OCI-LY7 (cell line): Measurements from ENCODE around the gene TNKS2. TPM values are rescaled to one million over a fixed set of nuclear protein-coding genes. Genes with fewer than 3 reads are reported as not detected.

Source experiments
- BruUV-seq: library from RNA; stranded (reverse); fragments of 400-500 nt; replicated peaks from 2 replicates; lab custom pipeline; 2021; lab: Mats Ljungman, UMichigan
- CTCF ChIA-PET: fragments of 300-600 bp; sonication (Branson Sonifier 250); formaldehyde crosslinking; loops from one replicate; lab custom pipeline; 2022; ENCODE audit warnings: antibody characterized with exemption; ENCODE audit not compliant: unreplicated experiment; lab: Charles Lee
- POLR2A ChIA-PET: fragments of 300-600 bp; sonication (Branson Sonifier 250); formaldehyde crosslinking; loops from one replicate; lab custom pipeline; 2022; ENCODE audit warnings: antibody characterized with exemption; lab: Charles Lee
- DNase-seq: peaks from one replicate; pipeline ENCODE4 v3.0.0-alpha.2; 2015; ENCODE audit warnings: low spot score
- H2AFZ ChIP-seq: fragments of 200-600 bp; sonication (generic), shearing (Covaris generic); 2 replicates; pipeline ENCODE4 v1.6.1; 2014; ENCODE audit warnings: mild to moderate bottlenecking, antibody characterized with exemption, low read length, moderate library complexity
- H3K27ac ChIP-seq: fragments of 200-600 bp; sonication (generic); 2 replicates; pipeline ENCODE4 v1.5.1; 2014; ENCODE audit warnings: mixed run types, low read depth, mild to moderate bottlenecking, moderate library complexity, low read length, inconsistent platforms; ENCODE audit not compliant: poor library complexity, severe bottlenecking
- H3K36me3 ChIP-seq: fragments of 200-600 bp; sonication (generic); 2 replicates; pipeline ENCODE4 v1.6.1; 2014; ENCODE audit warnings: mild to moderate bottlenecking, antibody characterized with exemption, low read length, moderate library complexity, mixed read lengths; ENCODE audit not compliant: insufficient read depth
- H3K4me1 ChIP-seq: fragments of 200-600 bp; sonication (generic); 2 replicates; pipeline ENCODE4 v1.5.1; 2014; ENCODE audit warnings: mild to moderate bottlenecking, low read length; ENCODE audit not compliant: insufficient read depth, poor library complexity, severe bottlenecking
- H3K4me2 ChIP-seq: fragments of 200-600 bp; sonication (generic); 2 replicates; pipeline ENCODE4 v1.6.1; 2014; ENCODE audit warnings: mild to moderate bottlenecking, low read length
- H3K4me3 ChIP-seq: fragments of 200-600 bp; sonication (generic); 2 replicates; pipeline ENCODE4 v1.5.1; 2014; ENCODE audit warnings: mild to moderate bottlenecking, low read depth, low read length; ENCODE audit not compliant: poor library complexity, severe bottlenecking
- H3K79me2 ChIP-seq: fragments of 200-600 bp; sonication (generic); 2 replicates; pipeline ENCODE4 v1.6.1; 2016; ENCODE audit warnings: low read depth, mild to moderate bottlenecking, low read length, moderate library complexity, mixed read lengths; ENCODE audit not compliant: insufficient read depth
- H3K9me2 ChIP-seq: fragments of 200-600 bp; sonication (generic); 2 replicates; pipeline ENCODE4 v1.6.1; 2016; ENCODE audit warnings: mild to moderate bottlenecking, low read length, mixed read lengths; ENCODE audit not compliant: insufficient read depth
- H3K9me3 ChIP-seq: fragments of 200-600 bp; sonication (generic); 2 replicates; pipeline ENCODE4 v1.6.1; 2014; ENCODE audit warnings: mild to moderate bottlenecking, mixed run types, low read length, mixed read lengths
- H4K20me1 ChIP-seq: fragments of 200-600 bp; sonication (generic); 2 replicates; pipeline ENCODE4 v1.6.1; 2014; ENCODE audit warnings: mild to moderate bottlenecking, antibody characterized with exemption, low read length, moderate library complexity, mixed read lengths; ENCODE audit not compliant: insufficient read depth
- EZH2phosphoT487 ChIP-seq: fragments of 200-600 bp; sonication (generic); IDR thresholded peaks from 2 replicates; pipeline ENCODE4 v1.6.1; 2018; ENCODE audit warnings: low read depth, borderline replicate concordance, mild to moderate bottlenecking, mixed run types, antibody characterized with exemption, low read length, moderate library complexity, mixed read lengths
- intact Hi-C: fragments of 100-400 bp; cut with micrococcal nuclease; formaldehyde crosslinking; loops from one replicate; pipeline ENCODE4 v1.10.0; 2022; ENCODE audit not compliant: unreplicated experiment
- total RNA-seq, 2 experiments: library from RNA; depleted of rRNA in 1 of 2; stranded (reverse); fragments of >200 nt in 1 of 2; shearing (Covaris generic) in 1 of 2; gene quantifications; 2 replicates each; pipeline ENCODE4 v1.2.3, GENCODE V29; 2014 to 2022
- TF ChIP-seq, protein P1 (sequence below): fragments of 200-600 bp; sonication (generic); conservative IDR thresholded peaks from 2 replicates; pipeline ENCODE4 v1.5.1; 2014; ENCODE audit warnings: mild to moderate bottlenecking, antibody characterized with exemption, low read length, moderate library complexity, mixed read lengths

TNKS2 gene
- total RNA-seq, 2 experiments from 2014 or later: 20.0 to 31.3 TPM

DNA sequence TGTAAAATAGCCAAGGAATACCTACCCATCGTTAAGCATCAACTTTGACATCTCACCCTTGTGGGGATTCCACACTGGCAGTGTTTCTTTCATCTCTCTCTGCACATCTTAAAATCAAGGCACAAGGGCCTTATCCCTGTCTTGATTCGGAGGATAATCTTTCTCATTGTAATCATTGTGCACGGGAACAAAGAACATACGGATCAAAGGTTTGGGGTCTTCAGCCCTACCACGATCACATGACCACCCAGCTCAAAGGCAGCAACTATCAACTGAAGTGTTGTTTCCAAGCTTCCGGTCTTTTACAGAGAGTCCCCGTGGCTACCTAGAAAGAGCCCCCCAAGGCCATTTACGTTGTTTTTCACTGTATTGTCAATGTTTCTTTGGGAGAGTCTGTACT lies 99.2 kb downstream of the TNKS2 start:
- no peak for DNase-seq
- no peak overlapping the region for H3K27ac ChIP-seq
- POLR2A ChIA-PET: no interaction called here
- no peaks in the 10 kb centered on the region for H3K9me3 ChIP-seq
- no peaks in the 10 kb centered on the region for H3K79me2 ChIP-seq
- no peak overlapping the region for H3K4me3 ChIP-seq
- CTCF ChIA-PET: no interaction called here
- no peak for TF ChIP-seq EZH2phosphoT487
- TF ChIP-seq, protein P1, sequence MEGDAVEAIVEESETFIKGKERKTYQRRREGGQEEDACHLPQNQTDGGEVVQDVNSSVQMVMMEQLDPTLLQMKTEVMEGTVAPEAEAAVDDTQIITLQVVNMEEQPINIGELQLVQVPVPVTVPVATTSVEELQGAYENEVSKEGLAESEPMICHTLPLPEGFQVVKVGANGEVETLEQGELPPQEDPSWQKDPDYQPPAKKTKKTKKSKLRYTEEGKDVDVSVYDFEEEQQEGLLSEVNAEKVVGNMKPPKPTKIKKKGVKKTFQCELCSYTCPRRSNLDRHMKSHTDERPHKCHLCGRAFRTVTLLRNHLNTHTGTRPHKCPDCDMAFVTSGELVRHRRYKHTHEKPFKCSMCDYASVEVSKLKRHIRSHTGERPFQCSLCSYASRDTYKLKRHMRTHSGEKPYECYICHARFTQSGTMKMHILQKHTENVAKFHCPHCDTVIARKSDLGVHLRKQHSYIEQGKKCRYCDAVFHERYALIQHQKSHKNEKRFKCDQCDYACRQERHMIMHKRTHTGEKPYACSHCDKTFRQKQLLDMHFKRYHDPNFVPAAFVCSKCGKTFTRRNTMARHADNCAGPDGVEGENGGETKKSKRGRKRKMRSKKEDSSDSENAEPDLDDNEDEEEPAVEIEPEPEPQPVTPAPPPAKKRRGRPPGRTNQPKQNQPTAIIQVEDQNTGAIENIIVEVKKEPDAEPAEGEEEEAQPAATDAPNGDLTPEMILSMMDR: no peak
- intact Hi-C loops: no loop called here
- BruUV-seq: no TSS peak
- no peaks in the 10 kb centered on the region for H3K4me1 ChIP-seq
- no peaks in the 10 kb centered on the region for H4K20me1 ChIP-seq
- H3K4me2 ChIP-seq: no peak overlapping the region
- H3K36me3 ChIP-seq: no peaks in the 10 kb centered on the region
- no peak overlapping the region for H2AFZ ChIP-seq
- no peaks in the 10 kb centered on the region for H3K9me2 ChIP-seq

DNA sequence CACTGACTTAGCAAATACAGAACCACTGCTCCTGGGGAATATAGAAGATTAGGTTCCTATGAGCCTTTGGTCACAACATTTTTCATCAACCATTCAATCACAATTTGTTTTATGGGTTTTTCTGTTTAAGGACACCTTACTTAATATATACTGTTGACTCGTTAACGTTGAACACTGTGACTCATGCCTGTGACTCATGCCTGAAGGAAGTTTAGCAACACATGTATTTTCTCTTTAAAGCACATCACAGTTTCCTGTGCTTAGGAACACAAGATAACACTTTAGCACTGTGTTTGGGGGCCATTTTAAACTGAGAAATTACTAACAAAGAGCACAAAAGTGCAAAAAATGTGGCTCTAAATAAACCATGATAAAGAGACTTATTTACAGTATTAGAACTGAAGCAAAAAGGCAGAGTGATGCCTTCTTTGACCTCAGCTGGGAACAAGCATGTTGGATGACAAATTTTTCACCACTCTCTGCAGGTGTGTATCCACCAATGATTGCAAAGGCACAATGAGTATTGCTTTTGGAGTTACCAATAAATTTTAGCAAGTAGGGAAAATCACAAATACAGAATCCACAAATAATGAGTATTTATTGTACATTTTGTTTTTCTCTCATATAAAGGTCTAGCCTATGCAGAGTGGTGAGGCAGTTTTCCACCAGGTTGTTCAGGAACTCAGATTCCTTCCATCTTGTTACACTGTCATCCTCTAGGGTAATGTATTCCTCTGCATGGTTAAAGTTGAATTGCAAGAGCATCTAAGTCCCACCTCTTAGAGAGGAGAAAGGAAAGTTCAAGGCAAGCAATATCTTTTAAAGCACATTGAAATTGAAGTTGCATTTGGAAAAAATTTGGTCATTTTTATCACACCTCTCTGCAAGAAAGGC lies 103.8 kb downstream of the TNKS2 start:
- intact Hi-C loops: no loop called here
- no peaks in the 10 kb centered on the region for H3K9me3 ChIP-seq
- H3K4me3 ChIP-seq: no peak overlapping the region
- no peaks in the 10 kb centered on the region for H3K9me2 ChIP-seq
- H3K4me1 ChIP-seq: peaks cover 5% of the 10 kb centered on the region
- no peak overlapping the region for H3K27ac ChIP-seq
- no peak for DNase-seq
- POLR2A ChIA-PET: no interaction called here
- no peak overlapping the region for H2AFZ ChIP-seq
- no peaks in the 10 kb centered on the region for H3K79me2 ChIP-seq
- no peak for TF ChIP-seq EZH2phosphoT487
- TF ChIP-seq, protein P1: no peak
- peaks cover 9% of the 10 kb centered on the region for H3K36me3 ChIP-seq
- CTCF ChIA-PET: no interaction called here
- no peak overlapping the region for H3K4me2 ChIP-seq
- BruUV-seq: no TSS peak
- no peaks in the 10 kb centered on the region for H4K20me1 ChIP-seq
